ENCODE results near the gene MAP1LC3B2.

The MAP1LC3B2 gene

GRCh38 chr12:116559162-116559935 lies at the start of gene MAP1LC3B2:
Gene MAP1LC3B2, plus strand, starts transcription at chr12:116559381. Its CDS starts 16,562 bp downstream, at chr12:116575943.
- DNase-seq: peak; percentile 66

GRCh38 chr12:116513944-116514343 lies 45.2 kb upstream of the MAP1LC3B2 start:
- no peak for DNase-seq

DNA sequence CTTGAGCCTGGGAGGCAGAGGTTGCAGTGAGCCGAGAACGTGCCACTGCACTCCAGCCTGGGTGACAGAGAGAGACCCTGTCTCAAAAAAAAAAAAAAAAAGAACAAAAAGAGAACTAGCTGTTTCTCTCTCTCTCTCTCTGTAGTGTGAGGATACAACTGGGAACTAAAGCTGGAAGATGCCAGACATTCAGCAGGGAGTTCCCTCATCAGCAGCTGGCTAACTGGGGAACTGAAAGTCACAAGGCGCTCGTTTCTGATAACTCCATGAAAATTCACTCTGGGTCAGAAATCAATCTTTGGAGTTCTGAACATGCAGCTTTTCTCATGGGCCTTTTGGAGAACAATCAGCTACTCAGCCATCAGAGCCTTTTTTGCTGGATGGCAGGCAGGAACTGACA lies 43.5 kb upstream of the MAP1LC3B2 start:
- DNase-seq: no peak

DNA sequence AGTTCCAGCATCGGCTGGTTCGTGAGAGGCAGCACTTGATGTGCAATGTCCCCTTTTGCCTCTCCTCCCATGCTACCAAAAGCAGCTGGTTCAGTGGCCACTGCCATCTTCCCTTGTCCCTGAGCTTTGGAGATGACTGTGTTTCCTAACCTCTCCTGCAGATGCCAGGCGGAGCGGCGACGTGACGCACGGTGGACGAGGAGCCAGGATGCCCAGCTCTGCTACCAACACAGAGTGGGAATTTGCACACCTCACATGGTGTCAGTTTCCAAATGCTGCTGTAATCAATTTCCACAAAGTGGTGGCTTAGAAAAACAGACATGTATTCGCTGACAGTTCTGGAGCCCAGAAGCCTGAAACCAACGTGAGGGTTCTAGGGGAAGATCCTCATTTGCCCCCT lies 42.5 kb upstream of the MAP1LC3B2 start:
- no peak for DNase-seq

DNA sequence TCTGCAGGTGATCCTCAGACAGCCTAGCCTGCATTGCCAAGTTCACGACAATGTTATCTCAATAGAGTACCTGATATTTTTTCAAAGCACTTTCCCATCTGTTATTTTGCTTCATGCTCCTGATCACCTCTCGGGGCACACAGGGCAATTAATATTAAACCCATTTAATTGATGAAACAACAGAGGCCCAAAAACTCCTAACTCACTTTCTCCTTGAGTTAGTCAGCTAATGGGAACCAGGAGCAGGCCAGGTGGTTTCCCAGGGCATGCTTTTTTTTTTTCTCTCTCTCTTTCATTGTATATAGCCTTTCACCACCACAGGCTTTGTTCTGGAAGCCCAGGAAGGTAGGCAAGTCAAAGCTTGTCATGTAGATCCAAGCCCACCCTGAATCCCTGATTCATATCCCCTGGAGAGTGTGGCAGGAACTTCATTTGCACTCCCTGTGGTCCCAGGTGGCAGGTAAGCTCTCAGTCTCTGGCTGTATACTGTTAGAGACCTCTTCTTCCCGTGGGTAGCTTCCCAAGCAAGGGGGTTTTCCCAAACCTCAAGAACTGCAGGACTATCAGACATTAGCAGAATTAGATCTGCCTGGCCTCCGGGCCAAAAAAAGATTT lies 41.6 kb upstream of the MAP1LC3B2 start:
- DNase-seq: no peak

- no peak for DNase-seq
Observed at GRCh38 chr12:116520225-116520760, 38.9 kb upstream of the MAP1LC3B2 start.

DNA sequence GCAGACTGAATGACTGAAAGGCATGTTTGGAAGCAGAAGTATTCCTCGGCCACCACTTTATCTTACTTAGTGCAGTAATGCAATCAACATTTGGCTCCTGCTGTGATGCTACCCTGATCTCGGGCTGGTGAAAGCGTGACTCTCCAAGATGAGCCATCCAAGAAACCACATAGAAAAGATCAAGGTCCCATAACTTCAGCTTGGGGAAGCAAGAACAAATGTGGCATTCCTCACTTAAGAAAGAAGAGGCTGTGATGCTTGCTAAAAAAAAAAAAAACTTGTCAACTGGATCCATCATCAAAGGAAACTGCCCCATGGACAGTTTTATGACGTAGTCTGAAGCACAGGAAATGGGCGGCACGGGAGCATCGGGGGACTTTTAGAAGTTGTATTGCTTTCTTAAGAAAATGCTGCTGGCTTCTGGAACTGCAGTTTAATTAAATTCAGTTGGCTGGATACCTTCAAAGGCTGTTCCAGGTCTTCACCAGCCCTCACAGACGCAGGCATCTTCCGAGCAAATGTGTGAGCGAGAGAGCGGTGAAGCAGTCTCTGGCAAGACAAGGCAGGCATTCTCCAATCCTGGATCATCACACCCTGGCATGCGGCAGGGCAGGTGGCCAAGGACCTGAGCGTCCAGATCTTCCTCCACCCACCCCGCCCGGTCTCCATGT lies 38.2 kb upstream of the MAP1LC3B2 start:
- DNase-seq: no peak

GRCh38 chr12:116524311-116524710 lies 34.9 kb upstream of the MAP1LC3B2 start:
- DNase-seq: no peak

DNA sequence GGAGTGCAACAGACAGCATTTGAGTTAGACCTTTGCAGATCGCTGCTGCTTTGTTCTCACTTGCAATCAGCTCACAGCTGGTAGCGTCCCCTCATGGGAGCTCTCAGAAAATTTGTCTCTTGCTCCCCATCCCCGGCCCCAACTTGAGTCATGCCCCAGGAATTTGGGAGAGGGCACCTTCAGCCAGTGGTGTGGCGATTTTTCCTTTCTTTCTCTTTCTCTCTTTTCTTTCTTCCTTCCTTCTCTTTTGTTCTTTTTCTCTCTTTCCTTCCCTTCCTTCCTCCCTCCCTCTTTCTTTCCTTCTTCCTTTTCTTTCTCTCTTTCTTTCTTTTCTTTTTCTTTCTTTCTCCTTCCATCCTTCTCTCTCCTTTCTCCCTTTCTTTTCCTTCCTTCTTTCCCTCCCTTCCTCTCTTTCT lies 34.2 kb upstream of the MAP1LC3B2 start:
- DNase-seq: no peak

DNA sequence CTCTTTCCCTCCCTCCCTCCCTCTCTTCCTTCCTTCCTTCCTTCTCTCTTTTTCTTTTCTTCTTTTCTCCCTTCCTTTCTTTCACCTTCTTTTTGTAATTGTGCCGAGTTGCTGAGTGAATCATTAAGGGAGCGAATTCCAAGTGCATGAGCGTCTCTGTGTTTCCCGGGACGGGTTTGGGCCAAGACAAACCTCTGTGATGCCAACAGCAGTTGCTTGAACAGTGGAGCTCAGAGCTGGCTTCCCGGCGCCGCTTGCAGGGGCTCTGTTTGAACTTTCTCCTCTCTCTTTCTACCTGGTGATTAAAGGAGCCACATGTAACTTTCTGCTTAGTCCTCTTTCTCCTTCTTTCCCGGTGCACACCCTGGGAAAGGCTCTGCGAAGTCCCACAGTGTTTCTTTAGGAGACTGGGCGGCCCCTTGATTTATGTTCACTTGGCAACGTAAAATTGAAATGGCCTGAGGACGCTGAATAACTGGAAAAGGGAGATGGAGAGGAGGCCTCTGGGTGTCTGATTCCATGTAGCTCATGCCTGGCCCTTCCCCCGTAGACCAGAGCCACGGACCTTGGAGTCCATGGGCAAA lies 33.7 kb upstream of the MAP1LC3B2 start:
- DNase-seq: no peak

- no peak for DNase-seq
Observed at GRCh38 chr12:116528065-116528464, 31.1 kb upstream of the MAP1LC3B2 start.

DNA sequence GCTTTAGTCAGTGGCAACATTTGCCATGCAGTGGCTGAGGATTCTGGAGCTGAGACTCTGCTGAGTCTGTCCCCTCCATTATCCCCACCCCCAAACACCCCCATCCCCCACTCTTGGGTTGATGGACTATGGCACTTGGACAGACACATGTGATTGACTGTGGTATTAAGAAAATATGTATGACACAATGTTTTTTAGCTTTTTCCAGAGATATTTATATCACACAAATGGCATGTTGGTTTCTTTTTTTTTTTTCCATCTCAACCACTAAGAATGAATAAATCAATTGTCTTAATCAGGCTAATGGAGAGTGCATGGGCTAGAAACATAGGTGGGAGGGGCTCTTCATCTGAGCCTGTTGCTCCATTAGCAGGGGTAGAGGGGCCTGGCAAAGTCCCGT lies 30.7 kb upstream of the MAP1LC3B2 start:
- no peak for DNase-seq

- no peak for DNase-seq
Observed at GRCh38 chr12:116529048-116529447, 30.1 kb upstream of the MAP1LC3B2 start.

- DNase-seq: no peak
Observed at GRCh38 chr12:116529686-116530085, 29.5 kb upstream of the MAP1LC3B2 start.

DNA sequence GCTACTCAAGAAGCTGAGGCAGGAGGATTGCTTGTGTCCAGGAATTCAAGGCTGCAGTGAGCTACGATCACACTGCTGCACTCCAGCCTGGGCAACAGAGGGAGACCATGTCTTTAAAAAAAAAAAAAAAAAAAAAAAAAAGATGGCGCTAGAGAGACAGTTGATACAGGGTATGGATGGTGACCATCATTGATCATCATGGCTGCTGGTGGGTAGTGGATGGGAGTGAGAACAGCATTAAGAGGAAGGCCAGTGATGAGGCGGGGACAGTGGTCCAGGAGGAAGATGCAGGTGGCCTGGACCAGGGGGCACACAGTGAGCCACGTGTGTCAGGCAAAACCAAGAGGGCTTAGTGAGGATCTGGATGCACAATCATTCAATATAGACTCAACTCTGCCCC lies 26.8 kb upstream of the MAP1LC3B2 start:
- no peak for DNase-seq

GRCh38 chr12:116532986-116533342 lies 26.2 kb upstream of the MAP1LC3B2 start:
- no peak for DNase-seq

DNA sequence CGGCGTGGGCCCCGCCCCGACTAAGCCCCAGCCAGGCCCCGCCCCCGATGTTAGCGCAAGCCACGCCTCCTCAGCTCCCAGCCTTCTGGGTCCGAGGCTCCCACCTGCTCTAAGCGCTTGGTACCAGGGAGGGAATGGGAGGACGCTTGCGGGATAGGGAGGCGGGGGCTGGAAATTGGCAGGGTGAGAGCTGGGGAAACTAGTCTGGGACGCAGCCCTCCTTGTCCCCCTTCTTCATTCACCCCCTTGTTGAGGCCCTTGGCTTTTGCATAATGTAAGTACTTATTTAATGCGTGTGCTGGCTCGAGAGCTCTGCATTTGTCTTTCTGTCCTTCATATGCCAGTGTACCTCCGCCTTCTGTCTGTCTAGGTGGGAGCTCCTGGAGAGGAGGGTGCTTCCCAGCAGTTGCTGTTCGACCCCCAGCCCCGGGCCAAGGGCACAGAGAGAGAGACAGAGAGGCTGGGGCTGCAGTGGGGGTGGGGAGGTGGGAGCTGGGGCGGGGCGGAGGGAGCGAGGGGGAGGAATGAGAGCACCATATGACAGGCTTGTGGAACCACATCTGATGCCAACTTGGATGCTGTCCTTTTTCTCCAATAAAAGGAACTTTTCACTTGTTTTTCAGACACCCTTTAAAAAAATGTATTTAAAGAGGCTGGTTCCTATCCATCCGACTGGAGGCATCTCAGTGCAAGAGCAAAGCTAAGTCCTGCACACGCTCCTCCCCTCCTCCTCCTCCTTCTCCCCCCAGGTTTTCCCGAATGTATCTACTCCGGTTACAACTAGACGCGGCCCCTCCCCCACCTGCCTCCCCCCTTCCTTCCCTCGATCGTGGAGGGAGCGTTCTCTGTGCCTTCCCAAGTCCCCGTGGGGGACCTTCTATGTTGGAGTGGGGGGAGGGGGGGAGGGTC lies 25.6 kb upstream of the MAP1LC3B2 start:
- DNase-seq: peak; percentile 81

- DNase-seq: no peak
Observed at GRCh38 chr12:116534311-116535121, 24.7 kb upstream of the MAP1LC3B2 start.

GRCh38 chr12:116535241-116535640 lies 23.9 kb upstream of the MAP1LC3B2 start:
- DNase-seq: no peak

GRCh38 chr12:116537101-116537904 lies 21.9 kb upstream of the MAP1LC3B2 start:
- no peak for DNase-seq

Data from activated CD8-positive, alpha-beta memory T cell treated with anti-CD3 and anti-CD28 coated beads, Interleukin-2, amount 50 U/mL, for 4 hours (primary cell).